ENCODE data around the gene MGAT5B.

The MGAT5B gene

GRCh38 chr17:76947771-76948170 lies 79.6 kb downstream of the MGAT5B start:
- TF ChIP-seq, protein P1, sequence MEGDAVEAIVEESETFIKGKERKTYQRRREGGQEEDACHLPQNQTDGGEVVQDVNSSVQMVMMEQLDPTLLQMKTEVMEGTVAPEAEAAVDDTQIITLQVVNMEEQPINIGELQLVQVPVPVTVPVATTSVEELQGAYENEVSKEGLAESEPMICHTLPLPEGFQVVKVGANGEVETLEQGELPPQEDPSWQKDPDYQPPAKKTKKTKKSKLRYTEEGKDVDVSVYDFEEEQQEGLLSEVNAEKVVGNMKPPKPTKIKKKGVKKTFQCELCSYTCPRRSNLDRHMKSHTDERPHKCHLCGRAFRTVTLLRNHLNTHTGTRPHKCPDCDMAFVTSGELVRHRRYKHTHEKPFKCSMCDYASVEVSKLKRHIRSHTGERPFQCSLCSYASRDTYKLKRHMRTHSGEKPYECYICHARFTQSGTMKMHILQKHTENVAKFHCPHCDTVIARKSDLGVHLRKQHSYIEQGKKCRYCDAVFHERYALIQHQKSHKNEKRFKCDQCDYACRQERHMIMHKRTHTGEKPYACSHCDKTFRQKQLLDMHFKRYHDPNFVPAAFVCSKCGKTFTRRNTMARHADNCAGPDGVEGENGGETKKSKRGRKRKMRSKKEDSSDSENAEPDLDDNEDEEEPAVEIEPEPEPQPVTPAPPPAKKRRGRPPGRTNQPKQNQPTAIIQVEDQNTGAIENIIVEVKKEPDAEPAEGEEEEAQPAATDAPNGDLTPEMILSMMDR (IDR thresholded peaks at IDR 0.05): no peak
- H3K27ac ChIP-seq: no peak overlapping the region
- DNase-seq (ENCODE audit: low spot score): no peak
- no peak overlapping the region for H3K4me3 ChIP-seq

DNA sequence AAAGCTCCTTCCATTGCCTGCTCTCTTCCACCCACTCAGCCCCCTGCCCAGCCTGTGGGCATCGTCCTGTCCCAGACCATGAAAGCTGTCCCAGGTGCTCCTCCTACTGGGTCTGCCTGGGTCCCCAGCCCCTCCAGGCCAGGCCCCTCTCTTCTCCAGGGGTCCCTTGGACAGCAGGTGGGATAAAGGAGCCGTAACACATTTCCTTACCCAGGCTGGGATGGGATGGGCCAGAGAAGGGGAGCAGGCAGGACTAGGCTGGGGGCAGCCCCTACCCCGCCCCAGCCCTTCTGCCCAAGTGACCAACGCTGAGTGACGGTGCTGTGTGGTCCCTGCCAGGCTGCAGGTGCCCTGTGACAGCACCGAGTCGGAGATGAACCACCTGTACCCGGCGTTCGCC lies 80.1 kb downstream of the MGAT5B start:
- no peak for DNase-seq (ENCODE audit: low spot score)
- TF ChIP-seq, protein P1 (IDR thresholded peaks at IDR 0.05): no peak
- no peak overlapping the region for H3K27ac ChIP-seq
- H3K4me3 ChIP-seq: no peak overlapping the region

DNA sequence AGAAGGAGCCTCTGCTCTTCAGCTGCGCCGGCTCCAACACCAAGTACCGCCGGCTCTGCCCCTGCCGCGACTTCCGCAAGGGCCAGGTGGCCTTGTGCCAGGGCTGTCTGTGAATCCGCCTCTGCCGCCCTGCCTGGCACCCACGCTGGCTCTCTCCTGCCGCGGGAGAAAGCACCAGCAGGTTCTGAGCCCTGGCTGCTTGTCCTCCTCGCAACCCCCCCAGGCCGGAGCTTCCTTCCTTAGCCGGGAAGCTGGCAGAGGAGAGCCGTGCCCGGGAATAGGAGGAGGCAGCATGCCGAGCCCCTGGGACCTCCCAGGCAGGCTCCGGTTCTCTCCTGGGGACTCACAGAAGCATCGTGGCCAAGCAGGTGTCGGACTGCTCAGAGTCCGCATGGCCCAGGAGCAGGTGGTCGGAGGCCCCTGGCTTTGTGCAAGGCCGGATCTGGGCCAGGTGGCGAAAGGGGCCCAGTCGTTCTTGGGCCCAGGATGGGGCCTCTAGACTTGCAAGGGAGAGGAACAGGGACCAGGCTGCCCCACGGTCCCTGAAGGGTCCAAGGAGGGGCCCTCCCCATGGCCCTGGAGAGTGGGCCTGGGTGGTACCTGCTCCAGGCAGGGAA lies 80.6 kb downstream of the MGAT5B start:
- no peak for DNase-seq (ENCODE audit: low spot score)
- TF ChIP-seq, protein P1 (IDR thresholded peaks at IDR 0.05): no peak
- no peak overlapping the region for H3K4me3 ChIP-seq
- H3K27ac ChIP-seq: no peak overlapping the region

GRCh38 chr17:76949913-76950695 lies 81.9 kb downstream of the MGAT5B start:
- H3K4me3 ChIP-seq: no peak overlapping the region
- no peak for DNase-seq (ENCODE audit: low spot score)
- TF ChIP-seq, protein P1 (IDR thresholded peaks at IDR 0.05): no peak
- no peak overlapping the region for H3K27ac ChIP-seq

GRCh38 chr17:76951375-76951905 lies 83.2 kb downstream of the MGAT5B start:
- TF ChIP-seq, protein P1 (IDR thresholded peaks at IDR 0.05): no peak
- H3K27ac ChIP-seq: no peak overlapping the region
- DNase-seq (ENCODE audit: low spot score): no peak
- no peak overlapping the region for H3K4me3 ChIP-seq

DNA sequence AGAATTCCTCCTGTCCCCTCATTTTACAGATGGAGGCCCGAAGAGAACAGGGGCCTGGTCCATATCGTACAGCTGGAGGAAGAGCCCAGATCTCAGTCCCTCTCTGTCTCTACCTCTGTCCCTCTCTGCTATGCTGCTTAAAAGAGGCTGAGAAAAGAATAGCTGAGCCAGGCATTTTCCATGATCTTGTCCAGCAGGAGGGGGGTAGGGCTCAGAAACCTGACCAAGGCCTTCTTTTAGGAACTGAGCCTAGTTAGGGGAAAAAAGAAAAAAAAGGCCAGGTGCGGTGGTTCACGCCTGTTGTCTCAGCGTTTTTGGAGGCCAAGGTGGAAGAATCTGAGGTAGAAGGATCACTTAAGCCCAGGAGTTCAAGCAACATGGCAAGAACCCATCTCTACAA lies 84.2 kb downstream of the MGAT5B start:
- no peak overlapping the region for H3K27ac ChIP-seq
- TF ChIP-seq, protein P1 (IDR thresholded peaks at IDR 0.05): no peak
- DNase-seq (ENCODE audit: low spot score): no peak
- no peak overlapping the region for H3K4me3 ChIP-seq

DNA sequence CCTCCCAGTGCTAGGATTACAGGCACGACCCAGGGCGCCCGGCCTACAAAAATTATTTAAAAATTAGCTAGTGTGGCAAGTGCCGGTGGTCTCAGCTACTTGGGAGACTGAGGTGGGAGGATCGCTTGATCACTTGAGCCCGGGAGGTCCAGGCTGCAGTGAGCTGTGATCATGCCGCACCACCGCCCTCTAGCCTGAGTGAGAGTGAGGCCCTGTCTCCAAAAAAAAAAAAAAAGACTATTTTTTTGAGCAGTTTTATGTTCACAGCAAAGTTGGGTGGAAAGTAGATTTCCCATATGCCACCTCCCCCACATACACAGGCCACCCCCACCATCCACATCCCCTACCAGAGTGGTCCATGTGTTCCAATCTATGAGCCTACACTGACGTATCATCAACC lies 84.9 kb downstream of the MGAT5B start:
- no peak for DNase-seq (ENCODE audit: low spot score)

More for the DNA sequence above, 84.9 kb downstream of the MGAT5B start:
- TF ChIP-seq, protein P1 (IDR thresholded peaks at IDR 0.05): no peak
- no peak overlapping the region for H3K4me3 ChIP-seq
- no peak overlapping the region for H3K27ac ChIP-seq
